ENCODE measurements around the gene SH2D1B. TPM values are rescaled to one million over a fixed set of nuclear protein-coding genes. Genes with fewer than 3 reads are reported as not detected.

The SH2D1B gene
- total and polyA plus RNA-seq, 9 of the 15 experiments (the other 6 are each of a cell fraction or from before 2014, with no cell fraction given), result 5.6 to 19.6 (median 9.7) TPM

DNA sequence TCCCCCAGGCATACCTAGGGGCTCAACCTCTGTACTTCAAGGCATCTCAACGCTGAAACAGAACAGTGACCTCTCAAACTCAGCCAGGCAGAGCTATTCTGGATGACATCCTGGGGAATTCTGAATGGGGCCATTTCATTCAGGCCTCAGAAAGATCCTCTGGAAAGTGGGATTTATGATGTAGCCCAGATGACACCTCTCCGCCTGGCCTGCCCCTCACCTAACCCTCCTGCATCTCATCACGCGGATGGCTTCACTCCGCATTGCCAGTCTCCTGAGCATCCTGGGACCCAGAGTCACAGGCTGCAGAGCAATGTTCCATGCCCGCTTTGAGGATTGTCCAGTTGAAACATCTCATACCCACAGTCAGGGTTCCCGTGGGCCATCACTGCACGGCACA is 36.5 kb downstream of the SH2D1B start:
- in situ Hi-C loops (cut with MboI) (no loop called here), intact Hi-C loops (cut with micrococcal nuclease) (no loop called here)
- Histone ChIP-seq H3K27ac (ENCODE audit: extremely low read depth, low read depth, low read length) (no peak overlapping the region), H4K20me1 (replicated peaks; ENCODE audit: control insufficient read depth, insufficient read depth, low read length) (no peaks in the 10 kb centered on the region), H3K79me2 (ENCODE audit: control insufficient read depth, insufficient read depth, low read length) (no peaks in the 10 kb centered on the region), H3K9me1 (ENCODE audit: control insufficient read depth, insufficient read depth, low read length) (no peaks in the 10 kb centered on the region), H3K4me1 (replicated peaks in 1 of 2; ENCODE audit: control insufficient read depth in 2 of 2, insufficient read depth in 2 of 2, low read length in 2 of 2) (peaks cover 23 to 47% of the 10 kb centered on the region in 2 experiments), H3K4me3 (no peak overlapping the region), H2AFZ (ENCODE audit: low read depth, low read length) (no peak overlapping the region), H3K27me3 (ENCODE audit: control insufficient read depth in 2 of 2, insufficient read depth in 2 of 2, low read length in 2 of 2) (no peaks in the 10 kb centered on the region), H3K36me3 (ENCODE audit: control insufficient read depth, insufficient read depth, low read length) (no peaks in the 10 kb centered on the region), H3K9ac (ENCODE audit: insufficient read depth in 1 of 2, low read depth in 2 of 2, low read length in 2 of 2) (no peak overlapping the region), H3K4me2 (ENCODE audit: insufficient read depth, low read length) (no peak overlapping the region), H3K9me3 (replicated peaks; ENCODE audit: control insufficient read depth, insufficient read depth, low read depth, low read length) (no peaks in the 10 kb centered on the region)
- ChIA-PET POLR2A (interaction anchor here (0.6 to 1.1 kb wide), 2 partner anchors 18 to 163 kb away, joined by 3 to 4 read pairs; no protein-coding TSS in a partner anchor), CTCF (ENCODE audit: low intra/inter-chr PET ratio) (no interaction called here)
- WGBS (ENCODE audit: insufficient coverage, low coverage, missing lambda C conversion rate), result 80% methylated on average over 8 of the region's 8 CpGs
- FAIRE-seq, result no peak
- ATAC-seq, result no peak
- BruUV-seq (replicated peaks), result no TSS peak
- no peak for DNase-seq (ENCODE audit: extremely low read depth in 1 of 4, low spot score in 3 of 4)
- TF ChIP-seq SMC3 (conservative IDR thresholded peaks at IDR 0.05; ENCODE audit: insufficient read depth, low read depth, low read length), result no peak
- TF ChIP-seq SIX5 (IDR thresholded peaks at IDR 0.05; ENCODE audit: borderline replicate concordance in 1 of 2, insufficient read depth in 1 of 2, low read depth in 1 of 2, low read length in 2 of 2), result no peak
- no peak for TF ChIP-seq PHTF2 (CRISPR knock-in tag; IDR thresholded peaks at IDR 0.05)
- no peak for TF ChIP-seq HMBOX1 (IDR thresholded peaks at IDR 0.05)
- TF ChIP-seq ZFPM2 (CRISPR knock-in tag; IDR thresholded peaks at IDR 0.05), result no peak
- no peak for TF ChIP-seq RB1 (IDR thresholded peaks at IDR 0.05; ENCODE audit: low read depth)
- no peak for TF ChIP-seq CHCHD3 (CRISPR knock-in tag; IDR thresholded peaks at IDR 0.05)
- no peak for TF ChIP-seq HNRNPUL1 (IDR thresholded peaks at IDR 0.05; ENCODE audit: low read length)
- TF ChIP-seq, protein P1, sequence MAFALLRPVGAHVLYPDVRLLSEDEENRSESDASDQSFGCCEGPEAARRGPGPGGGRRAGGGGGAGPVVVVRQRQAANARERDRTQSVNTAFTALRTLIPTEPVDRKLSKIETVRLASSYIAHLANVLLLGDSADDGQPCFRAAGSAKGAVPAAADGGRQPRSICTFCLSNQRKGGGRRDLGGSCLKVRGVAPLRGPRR (CRISPR knock-in tag; IDR thresholded peaks at IDR 0.05), result no peak
- TF ChIP-seq BCOR (IDR thresholded peaks at IDR 0.05), result no peak
- TF ChIP-seq POLR2G (IDR thresholded peaks at IDR 0.05; ENCODE audit: low read depth, low read length), result no peak
- TF ChIP-seq, protein P2, sequence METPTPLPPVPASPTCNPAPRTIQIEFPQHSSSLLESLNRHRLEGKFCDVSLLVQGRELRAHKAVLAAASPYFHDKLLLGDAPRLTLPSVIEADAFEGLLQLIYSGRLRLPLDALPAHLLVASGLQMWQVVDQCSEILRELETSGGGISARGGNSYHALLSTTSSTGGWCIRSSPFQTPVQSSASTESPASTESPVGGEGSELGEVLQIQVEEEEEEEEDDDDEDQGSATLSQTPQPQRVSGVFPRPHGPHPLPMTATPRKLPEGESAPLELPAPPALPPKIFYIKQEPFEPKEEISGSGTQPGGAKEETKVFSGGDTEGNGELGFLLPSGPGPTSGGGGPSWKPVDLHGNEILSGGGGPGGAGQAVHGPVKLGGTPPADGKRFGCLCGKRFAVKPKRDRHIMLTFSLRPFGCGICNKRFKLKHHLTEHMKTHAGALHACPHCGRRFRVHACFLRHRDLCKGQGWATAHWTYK (CRISPR knock-in tag; IDR thresholded peaks at IDR 0.05), result no peak
- TF ChIP-seq, protein P3, sequence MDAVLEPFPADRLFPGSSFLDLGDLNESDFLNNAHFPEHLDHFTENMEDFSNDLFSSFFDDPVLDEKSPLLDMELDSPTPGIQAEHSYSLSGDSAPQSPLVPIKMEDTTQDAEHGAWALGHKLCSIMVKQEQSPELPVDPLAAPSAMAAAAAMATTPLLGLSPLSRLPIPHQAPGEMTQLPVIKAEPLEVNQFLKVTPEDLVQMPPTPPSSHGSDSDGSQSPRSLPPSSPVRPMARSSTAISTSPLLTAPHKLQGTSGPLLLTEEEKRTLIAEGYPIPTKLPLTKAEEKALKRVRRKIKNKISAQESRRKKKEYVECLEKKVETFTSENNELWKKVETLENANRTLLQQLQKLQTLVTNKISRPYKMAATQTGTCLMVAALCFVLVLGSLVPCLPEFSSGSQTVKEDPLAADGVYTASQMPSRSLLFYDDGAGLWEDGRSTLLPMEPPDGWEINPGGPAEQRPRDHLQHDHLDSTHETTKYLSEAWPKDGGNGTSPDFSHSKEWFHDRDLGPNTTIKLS (IDR thresholded peaks at IDR 0.05; ENCODE audit: borderline replicate concordance, low read depth), result no peak
- TF ChIP-seq, protein P4, sequence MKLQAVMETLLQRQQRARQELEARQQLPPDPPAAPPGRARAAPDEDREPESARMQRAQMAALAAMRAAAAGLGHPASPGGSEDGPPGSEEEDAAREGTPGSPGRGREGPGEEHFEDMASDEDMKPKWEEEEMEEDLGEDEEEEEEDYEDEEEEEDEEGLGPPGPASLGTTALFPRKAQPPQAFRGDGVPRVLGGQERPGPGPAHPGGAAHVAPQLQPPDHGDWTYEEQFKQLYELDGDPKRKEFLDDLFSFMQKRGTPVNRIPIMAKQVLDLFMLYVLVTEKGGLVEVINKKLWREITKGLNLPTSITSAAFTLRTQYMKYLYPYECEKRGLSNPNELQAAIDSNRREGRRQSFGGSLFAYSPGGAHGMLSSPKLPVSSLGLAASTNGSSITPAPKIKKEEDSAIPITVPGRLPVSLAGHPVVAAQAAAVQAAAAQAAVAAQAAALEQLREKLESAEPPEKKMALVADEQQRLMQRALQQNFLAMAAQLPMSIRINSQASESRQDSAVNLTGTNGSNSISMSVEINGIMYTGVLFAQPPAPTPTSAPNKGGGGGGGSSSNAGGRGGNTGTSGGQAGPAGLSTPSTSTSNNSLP (IDR thresholded peaks at IDR 0.05; ENCODE audit: borderline replicate concordance, low read depth, low read length), result no peak
- TF ChIP-seq, protein P5, sequence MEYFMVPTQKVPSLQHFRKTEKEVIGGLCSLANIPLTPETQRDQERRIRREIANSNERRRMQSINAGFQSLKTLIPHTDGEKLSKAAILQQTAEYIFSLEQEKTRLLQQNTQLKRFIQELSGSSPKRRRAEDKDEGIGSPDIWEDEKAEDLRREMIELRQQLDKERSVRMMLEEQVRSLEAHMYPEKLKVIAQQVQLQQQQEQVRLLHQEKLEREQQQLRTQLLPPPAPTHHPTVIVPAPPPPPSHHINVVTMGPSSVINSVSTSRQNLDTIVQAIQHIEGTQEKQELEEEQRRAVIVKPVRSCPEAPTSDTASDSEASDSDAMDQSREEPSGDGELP (CRISPR knock-in tag; IDR thresholded peaks at IDR 0.05; ENCODE audit: borderline replicate concordance), result no peak
